ENCODE results near the gene CPA2. TPM values are rescaled to one million over a fixed set of nuclear protein-coding genes. Genes with fewer than 3 reads are reported as not detected.

The CPA2 gene
- total RNA-seq, 1 experiment from 2014 or later, result 1.6 TPM

- H3K9me3 ChIP-seq, result no peaks in the 10 kb centered on the region
- H3K36me3 ChIP-seq, result no peaks in the 10 kb centered on the region; the same call in 1 of the 2 replicates
- no peaks in the 10 kb centered on the region for H3K27me3 ChIP-seq
- DNase-seq, result peak; percentile 88
- peak within 1 kb of the TSS; percentile 36 for H3K4me3 ChIP-seq
These were observed 26.1 kb downstream of the CPA2 start, which contains the start of gene CPA4 for GRCh38 chr7:130292682-130293257. TSS of gene CPA4 (plus strand) at chr7:130293161. CDS start at chr7:130293181, 20 bp downstream.

- Histone ChIP-seq H3K4me3 (peak overlapping the region; percentile 36), H3K9me3 (no peaks in the 10 kb centered on the region), H3K27me3 (no peaks in the 10 kb centered on the region), H3K36me3 (no peaks in the 10 kb centered on the region; the same call in none of the 2 replicates)
- DNase-seq, result no peak
These were observed 26.9 kb downstream of the CPA2 start for GRCh38 chr7:130293521-130293920.

GRCh38 chr7:130294314-130294713, 27.7 kb downstream of the CPA2 start:
- no peaks in the 10 kb centered on the region for H3K9me3 ChIP-seq
- no peak for DNase-seq
- H3K27me3 ChIP-seq, result no peaks in the 10 kb centered on the region
- peak overlapping the region; percentile 36 for H3K4me3 ChIP-seq
- H3K36me3 ChIP-seq, result peaks cover 2% of the 10 kb centered on the region

- no peaks in the 10 kb centered on the region for H3K9me3 ChIP-seq
- no peak for DNase-seq
- no peak overlapping the region for H3K4me3 ChIP-seq
- H3K36me3 ChIP-seq, result peaks cover 17% of the 10 kb centered on the region
- no peaks in the 10 kb centered on the region for H3K27me3 ChIP-seq
These were observed 29.7 kb downstream of the CPA2 start for GRCh38 chr7:130296221-130296951.

GRCh38 chr7:130297628-130298543, 31.2 kb downstream of the CPA2 start:
- Histone ChIP-seq H3K4me3 (no peak overlapping the region), H3K27me3 (no peaks in the 10 kb centered on the region), H3K36me3 (peaks cover 20% of the 10 kb centered on the region), H3K9me3 (no peaks in the 10 kb centered on the region)
- no peak for DNase-seq

- Histone ChIP-seq H3K9me3 (no peaks in the 10 kb centered on the region), H3K36me3 (peaks cover 25% of the 10 kb centered on the region), H3K4me3 (no peak overlapping the region), H3K27me3 (no peaks in the 10 kb centered on the region)
- no peak for DNase-seq
These were observed 32.1 kb downstream of the CPA2 start for GRCh38 chr7:130298544-130299326.

- H3K27me3 ChIP-seq, result no peaks in the 10 kb centered on the region
- no peak for DNase-seq
- H3K36me3 ChIP-seq, result peaks cover 37% of the 10 kb centered on the region
- no peaks in the 10 kb centered on the region for H3K9me3 ChIP-seq
- H3K4me3 ChIP-seq, result no peak overlapping the region
These were observed 33.2 kb downstream of the CPA2 start for GRCh38 chr7:130299866-130300265.

- no peaks in the 10 kb centered on the region for H3K27me3 ChIP-seq
- DNase-seq, result no peak
- no peak overlapping the region for H3K4me3 ChIP-seq
- no peaks in the 10 kb centered on the region for H3K9me3 ChIP-seq
- H3K36me3 ChIP-seq, result peaks cover 45% of the 10 kb centered on the region
These were observed 34.9 kb downstream of the CPA2 start for GRCh38 chr7:130301501-130302020.

GRCh38 chr7:130302649-130303048, 36.0 kb downstream of the CPA2 start:
- Histone ChIP-seq H3K9me3 (no peaks in the 10 kb centered on the region), H3K36me3 (peaks cover 49% of the 10 kb centered on the region), H3K27me3 (no peaks in the 10 kb centered on the region), H3K4me3 (no peak overlapping the region)
- DNase-seq, result no peak

- Histone ChIP-seq H3K27me3 (no peaks in the 10 kb centered on the region), H3K9me3 (no peaks in the 10 kb centered on the region), H3K4me3 (no peak overlapping the region), H3K36me3 (peaks cover 49% of the 10 kb centered on the region)
- no peak for DNase-seq
These were observed 36.5 kb downstream of the CPA2 start for GRCh38 chr7:130303127-130303526.

- H3K4me3 ChIP-seq, result no peak overlapping the region
- H3K27me3 ChIP-seq, result no peaks in the 10 kb centered on the region
- no peak for DNase-seq
- H3K36me3 ChIP-seq, result peaks cover 49% of the 10 kb centered on the region
- H3K9me3 ChIP-seq, result no peaks in the 10 kb centered on the region
These were observed 36.9 kb downstream of the CPA2 start for GRCh38 chr7:130303551-130303950.

GRCh38 chr7:130303982-130304381, 37.3 kb downstream of the CPA2 start:
- Histone ChIP-seq H3K36me3 (peaks cover 49% of the 10 kb centered on the region), H3K27me3 (no peaks in the 10 kb centered on the region)
- no peak for DNase-seq

GRCh38 chr7:130304878-130305277, 38.2 kb downstream of the CPA2 start:
- Histone ChIP-seq H3K9me3 (no peaks in the 10 kb centered on the region), H3K27me3 (no peaks in the 10 kb centered on the region), H3K36me3 (peaks cover 42% of the 10 kb centered on the region), H3K4me3 (no peak overlapping the region)
- no peak for DNase-seq

More at GRCh38 chr7:130303982-130304381, 37.3 kb downstream of the CPA2 start:
- Histone ChIP-seq H3K4me3 (no peak overlapping the region), H3K9me3 (no peaks in the 10 kb centered on the region)

GRCh38 chr7:130305433-130306042, 38.9 kb downstream of the CPA2 start:
- Histone ChIP-seq H3K4me3 (no peak overlapping the region), H3K36me3 (peaks cover 43% of the 10 kb centered on the region), H3K9me3 (no peaks in the 10 kb centered on the region), H3K27me3 (no peaks in the 10 kb centered on the region)
- DNase-seq, result no peak

- H3K36me3 ChIP-seq, result peaks cover 32% of the 10 kb centered on the region
- no peak overlapping the region for H3K4me3 ChIP-seq
- no peaks in the 10 kb centered on the region for H3K27me3 ChIP-seq
- no peaks in the 10 kb centered on the region for H3K9me3 ChIP-seq
- DNase-seq, result no peak
These were observed 43.3 kb downstream of the CPA2 start for GRCh38 chr7:130309986-130310385.

- Histone ChIP-seq H3K9me3 (no peaks in the 10 kb centered on the region), H3K27me3 (no peaks in the 10 kb centered on the region), H3K36me3 (peaks cover 34% of the 10 kb centered on the region), H3K4me3 (no peak overlapping the region)
- no peak for DNase-seq
These were observed 47.6 kb downstream of the CPA2 start for GRCh38 chr7:130314305-130314704.
